Left kidney (tissue), 1 donor: ENCODE results near the gene AQP10. TPM values are rescaled to one million over a fixed set of nuclear protein-coding genes. Genes with fewer than 3 reads are reported as not detected.

Source experiments
- polyA plus RNA-seq: library from polyadenylated mRNA; unstranded; fragments of 120-200 nt; gene quantifications from one replicate; pipeline ENCODE4 v1.2.1, GENCODE V29; 2013; ENCODE audit not compliant: insufficient read length

The AQP10 gene
- polyA plus RNA-seq, 1 donor = 0.13 TPM

Other genes starting within 250 kb of the AQP10 start
- gene NUP210L, start 166.0 kb upstream of the AQP10 start, polyA plus RNA-seq = 0.17 TPM
- 272 TPM for gene TPM3, start 129.0 kb upstream of the AQP10 start, polyA plus RNA-seq
- gene CFAP141, start 114.8 kb upstream of the AQP10 start, polyA plus RNA-seq = not detected
- gene UBAP2L, start 100.1 kb upstream of the AQP10 start, polyA plus RNA-seq = 210 TPM
- 73.5 TPM for gene HAX1, start 48.5 kb upstream of the AQP10 start, polyA plus RNA-seq
- 30.3 TPM for gene ATP8B2, start 4.4 kb downstream of the AQP10 start, polyA plus RNA-seq
- gene IL6R, start 84.2 kb downstream of the AQP10 start, polyA plus RNA-seq = 6.4 TPM
- gene TDRD10, start 181.1 kb downstream of the AQP10 start, polyA plus RNA-seq = 1.4 TPM
- 9.8 TPM for gene SHE, start 181.3 kb downstream of the AQP10 start, polyA plus RNA-seq
- gene UBE2Q1, start 237.6 kb downstream of the AQP10 start, polyA plus RNA-seq = 103 TPM
- gene CHRNB2, start 246.7 kb downstream of the AQP10 start, polyA plus RNA-seq = 0.53 TPM